CD4-positive, alpha-beta T cell (primary cell): ENCODE measurements around the gene APPL2. TPM values are rescaled to one million over a fixed set of nuclear protein-coding genes. Genes with fewer than 3 reads are reported as not detected.
"Not testable (repeated sequence)": the region's sequence is repeated elsewhere in the genome, so short reads cannot be mapped to it uniquely, and the experiment has no call there.

Experiments used
- ATAC-seq: fragments of 200-7000 bp; cut with Tn5 transposase; one replicate; pipeline ENCODE4 v1.10.0; 2022; ENCODE audit warnings: mild to moderate bottlenecking; ENCODE audit not compliant: poor library complexity
- CTCF ChIA-PET: fragments of 350-600 bp; sonication (Branson Sonifier 250); formaldehyde crosslinking; loops from one replicate; lab custom pipeline; 2021; ENCODE audit warnings: antibody characterized with exemption, inconsistent platforms; lab: Charles Lee
- POLR2A ChIA-PET: fragments of 350-600 bp; sonication (Branson Sonifier 250); formaldehyde crosslinking; loops from one replicate; lab custom pipeline; 2021; ENCODE audit warnings: antibody characterized with exemption, inconsistent platforms; lab: Charles Lee
- DNase-seq, 14 experiments: peaks; one replicate each; pipeline ENCODE4 v3.0.0-alpha.2; 2013 to 2020; ENCODE audit warnings: mixed read lengths in 2 of 14
- H3K27ac ChIP-seq, 2 donors: one replicate each; pipeline versions ENCODE4 v1.5.1 to v1.7.0; 2013; ENCODE audit warnings: low read length in 2 of 2, low read depth in 1 of 2, mild to moderate bottlenecking in 1 of 2
- H3K27me3 ChIP-seq, 2 experiments: 1 replicate in 1 of 2; 2 replicates in 1 of 2; pipeline versions ENCODE4 v1.6.1 to v1.7.0; 2013; ENCODE audit warnings: low read length in 2 of 2, control low read depth in 1 of 2, mild to moderate bottlenecking in 1 of 2, moderate library complexity in 1 of 2; ENCODE audit not compliant: insufficient read depth in 2 of 2, control insufficient read depth in 1 of 2
- H3K36me3 ChIP-seq: one replicate; pipeline ENCODE4 v1.6.1; 2013; ENCODE audit warnings: low read length, control low read depth; ENCODE audit not compliant: insufficient read depth
- H3K4me1 ChIP-seq: one replicate; pipeline ENCODE4 v1.6.1; 2013; ENCODE audit warnings: low read length, control low read depth; ENCODE audit not compliant: insufficient read depth
- H3K4me3 ChIP-seq: one replicate; pipeline ENCODE4 v1.5.1; 2013; ENCODE audit warnings: mild to moderate bottlenecking, low read length, moderate library complexity
- H3K9me3 ChIP-seq, 2 experiments: 1 replicate in 1 of 2; 2 replicates in 1 of 2; pipeline versions ENCODE4 v1.6.1 to v1.7.0; 2013; ENCODE audit warnings: low read length in 2 of 2, mild to moderate bottlenecking in 2 of 2, control low read depth in 1 of 2, moderate library complexity in 1 of 2; ENCODE audit not compliant: control insufficient read depth in 1 of 2, insufficient read depth in 1 of 2
- H3K27ac Mint-ChIP-seq: one replicate; pipeline ENCODE4 v1.8.0; 2020; ENCODE audit warnings: mixed read lengths
- H3K27me3 Mint-ChIP-seq: one replicate; pipeline ENCODE4 v1.8.0; 2021; ENCODE audit warnings: mixed read lengths
- H3K36me3 Mint-ChIP-seq: one replicate; pipeline ENCODE4 v1.8.0; 2021; ENCODE audit warnings: low read depth, mixed read lengths
- H3K4me1 Mint-ChIP-seq: one replicate; pipeline ENCODE4 v1.8.0; 2021; ENCODE audit warnings: low read depth, mixed read lengths
- H3K4me3 Mint-ChIP-seq: one replicate; pipeline ENCODE4 v1.8.0; 2020; ENCODE audit warnings: mild to moderate bottlenecking, mixed read lengths
- H3K9me3 Mint-ChIP-seq: one replicate; pipeline ENCODE4 v1.8.0; 2020; ENCODE audit warnings: mixed read lengths
- CTCF ChIP-seq: fragments of 200-600 bp; IDR thresholded peaks from one replicate; pipeline ENCODE4 v1.8.0; 2022; ENCODE audit warnings: antibody characterized with exemption, mild to moderate bottlenecking
- intact Hi-C, 2 experiments: fragments of 100-400 bp; cut with DNase I in 1 of 2; cut with micrococcal nuclease in 1 of 2; formaldehyde crosslinking; loops; one replicate each; pipeline versions ENCODE4 v1.15.1 to v1.9.0; 2023 to 2025; cut with DNase I, micrococcal nuclease
- total RNA-seq, 174 experiments: library from RNA in 2 of 174; stranded (reverse) in 2 of 174; gene quantifications; one replicate each; pipeline ENCODE4 v1.2.3 and lab custom pipeline; 2021 to 2026

The APPL2 gene
- total RNA-seq, 2 experiments from 2014 or later, result 58.8 to 59.9 TPM

DNA sequence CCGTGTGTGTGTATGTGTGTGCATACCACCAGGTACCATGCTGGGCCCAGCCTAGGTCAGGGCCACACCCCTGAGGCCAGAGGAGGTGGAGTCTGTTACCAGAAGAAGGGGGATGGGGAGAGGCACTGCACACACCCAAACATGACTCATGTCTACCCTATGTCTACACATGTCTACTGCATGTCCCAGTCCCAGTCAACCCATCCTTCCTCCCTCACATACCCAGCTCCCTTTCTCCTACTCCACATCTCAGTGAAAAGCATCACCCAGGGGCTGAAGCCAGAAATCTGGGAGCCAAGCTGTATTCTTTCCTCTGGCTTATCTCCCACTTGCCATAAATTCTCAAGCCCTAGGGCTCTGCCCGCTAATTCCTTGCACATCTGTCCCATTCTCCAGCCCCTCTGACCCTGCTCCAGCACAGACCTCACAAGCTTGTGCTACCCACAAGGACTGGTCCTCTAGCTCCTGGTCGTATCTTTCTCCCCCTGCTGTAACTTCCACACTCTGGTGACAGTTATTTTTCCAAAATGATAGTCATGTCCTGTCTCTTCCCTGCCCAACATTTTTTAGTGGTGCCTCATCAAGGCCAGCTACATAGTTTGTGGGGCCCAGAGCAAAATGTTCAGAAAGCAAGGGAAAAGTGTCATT is 18.0 kb upstream of the APPL2 start:
- no peak for TF ChIP-seq CTCF
- no peak for ATAC-seq
- Mint-ChIP-seq H3K9me3 (no peaks in the 10 kb centered on the region), H3K4me3 (no peak overlapping the region), H3K36me3 (no peaks in the 10 kb centered on the region), H3K27ac (no peak overlapping the region), H3K27me3 (no peaks in the 10 kb centered on the region), H3K4me1 (peaks cover 5% of the 10 kb centered on the region)
- H3K4me3 ChIP-seq, result no peak overlapping the region
- no peaks in the 10 kb centered on the region for H3K4me1 ChIP-seq
- no peak overlapping the region for H3K27ac ChIP-seq
- H3K27me3 ChIP-seq, result no peaks in the 10 kb centered on the region
- intact Hi-C loops, result no loop called here
- POLR2A ChIA-PET, result no interaction called here
- no peaks in the 10 kb centered on the region for H3K36me3 ChIP-seq
- H3K9me3 ChIP-seq, result no peaks in the 10 kb centered on the region
- DNase-seq, result no peak
- CTCF ChIA-PET, result no interaction called here

DNA sequence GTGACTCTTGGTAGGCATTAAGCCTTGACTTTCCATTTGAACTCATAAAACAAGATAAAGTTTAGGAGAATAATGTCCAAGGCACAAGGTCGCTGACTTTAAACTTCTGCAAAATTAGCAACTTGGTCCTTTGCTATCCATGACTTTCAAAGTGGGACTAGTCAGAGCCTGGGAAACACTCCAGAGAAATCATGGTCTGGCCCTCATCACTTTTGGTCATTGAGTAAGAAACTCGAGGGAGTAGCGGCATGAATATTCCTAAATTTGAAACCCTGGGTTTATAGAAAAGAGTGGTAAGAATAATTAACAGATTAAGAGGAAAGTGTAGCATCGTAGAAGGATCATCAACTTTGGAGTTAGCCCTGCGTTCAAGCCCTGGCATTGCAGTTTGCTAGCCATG is 16.9 kb upstream of the APPL2 start:
- Histone ChIP-seq H3K9me3 (no peaks in the 10 kb centered on the region), H3K27ac (no peak overlapping the region), H3K27me3 (no peaks in the 10 kb centered on the region), H3K4me1 (no peaks in the 10 kb centered on the region), H3K4me3 (no peak overlapping the region), H3K36me3 (no peaks in the 10 kb centered on the region)
- H3K27me3 Mint-ChIP-seq, result no peaks in the 10 kb centered on the region
- DNase-seq, result no peak
- ChIA-PET CTCF (no interaction called here), POLR2A (no interaction called here)
- intact Hi-C loops, result no loop called here
- ATAC-seq, result no peak
- no peak for TF ChIP-seq CTCF
- no peaks in the 10 kb centered on the region for H3K36me3 Mint-ChIP-seq
- H3K4me1 Mint-ChIP-seq, result peaks cover 5% of the 10 kb centered on the region
- no peak overlapping the region for H3K27ac Mint-ChIP-seq
- no peak overlapping the region for H3K4me3 Mint-ChIP-seq
- H3K9me3 Mint-ChIP-seq, result no peaks in the 10 kb centered on the region

- H3K27ac ChIP-seq, H3K4me1 Mint-ChIP-seq, intact Hi-C loops, H3K4me1 ChIP-seq, DNase-seq, H3K4me3 ChIP-seq, CTCF ChIA-PET, H3K36me3 Mint-ChIP-seq, H3K27me3 ChIP-seq, H3K9me3 ChIP-seq, ATAC-seq, H3K9me3 Mint-ChIP-seq, POLR2A ChIA-PET, H3K36me3 ChIP-seq, H3K27ac Mint-ChIP-seq, H3K4me3 Mint-ChIP-seq: not testable (repeated sequence)
- peaks cover 16% of the 10 kb centered on the region for H3K27me3 Mint-ChIP-seq
Measured at GRCh38 chr12:105245776-105246427, 9.9 kb upstream of the APPL2 start.

- ATAC-seq, result no peak
- Mint-ChIP-seq H3K36me3 (no peaks in the 10 kb centered on the region), H3K27me3 (peaks cover 16% of the 10 kb centered on the region), H3K4me3 (no peak overlapping the region), H3K4me1 (no peaks in the 10 kb centered on the region), H3K9me3 (no peaks in the 10 kb centered on the region), H3K27ac (no peak overlapping the region)
- no peaks in the 10 kb centered on the region for H3K36me3 ChIP-seq
- no peak overlapping the region for H3K27ac ChIP-seq
- peaks cover 0 to 2% of the 10 kb centered on the region in 2 experiments for H3K27me3 ChIP-seq
- H3K4me3 ChIP-seq, result no peak overlapping the region
- no peaks in the 10 kb centered on the region for H3K9me3 ChIP-seq
- no peaks in the 10 kb centered on the region for H3K4me1 ChIP-seq
- CTCF ChIA-PET, result no interaction called here
- POLR2A ChIA-PET, result no interaction called here
- TF ChIP-seq CTCF, result no peak
- no peak for DNase-seq
- intact Hi-C loops, result no loop called here
Measured at GRCh38 chr12:105245291-105245690, 9.3 kb upstream of the APPL2 start.
